HCT116 (cell line): ENCODE measurements around the gene COL5A3. TPM values are rescaled to one million over a fixed set of nuclear protein-coding genes. Genes with fewer than 3 reads are reported as not detected.

Experiments used
- ATAC-seq: fragments of 200-7000 bp; cut with Tn5 transposase; 2 replicates; pipeline ENCODE4 v1.9.1; 2020; ENCODE audit warnings: mild to moderate bottlenecking, moderate library complexity
- BruUV-seq: library from RNA; stranded (reverse); fragments of 400-500 nt; replicated peaks from 2 replicates; lab custom pipeline; 2021; lab: Mats Ljungman, UMichigan
- CTCF ChIA-PET: fragments of 300-600 bp; sonication (Branson Sonifier 250); formaldehyde crosslinking; loops from one replicate; lab custom pipeline; 2021; ENCODE audit warnings: antibody characterized with exemption; lab: Charles Lee
- POLR2A ChIA-PET: fragments of 300-600, 350-600 bp; sonication (Branson Sonifier 250); formaldehyde crosslinking; loops from one replicate; lab custom pipeline; 2021; ENCODE audit warnings: antibody characterized with exemption; lab: Charles Lee
- RAD21 ChIA-PET, 2 experiments: fragments of 300-600 bp; sonication (Branson Sonifier 250); formaldehyde crosslinking; loops; one replicate each; lab custom pipeline; 2023; ENCODE audit warnings: low total read pairs in 2 of 2; ENCODE audit not compliant: uncharacterized antibody in 2 of 2, unreplicated experiment in 2 of 2, low non-redundant PET in 1 of 2; lab: Charles Lee
- DNase-seq: peaks from one replicate; pipeline ENCODE4 v3.0.0-alpha.2; 2010; ENCODE audit warnings: low read depth, low spot score
- H2AFZ ChIP-seq: fragments of 200-600 bp; shearing (Covaris generic), sonication (generic); 2 replicates; pipeline ENCODE4 v1.6.1; 2017; ENCODE audit warnings: low read depth, mixed run types, mixed read lengths, antibody characterized with exemption, low read length; ENCODE audit not compliant: poor library complexity, severe bottlenecking
- H3K27ac ChIP-seq: 2 replicates; pipeline ENCODE4 v1.5.1; 2012; ENCODE audit warnings: low read depth, low read length
- H3K27me3 ChIP-seq: fragments of 200-600 bp; sonication (generic); 2 replicates; pipeline ENCODE4 v1.6.1; 2016; ENCODE audit warnings: mixed run types, low read length, mixed read lengths; ENCODE audit not compliant: insufficient read depth
- H3K36me3 ChIP-seq, 2 experiments: fragments of 200-500 bp in 1 of 2; fragments of 200-600 bp in 1 of 2; sonication (Bioruptor generic) in 1 of 2; sonication (generic) in 1 of 2; 2 replicates each; pipeline versions ENCODE4 v1.5.1 to v1.6.1; 2014 to 2016; ENCODE audit warnings: low read length in 2 of 2, inconsistent platforms in 1 of 2, mixed read lengths in 1 of 2, mixed run types in 1 of 2; ENCODE audit not compliant: insufficient read depth in 2 of 2, control insufficient read depth in 1 of 2
- H3K4me1 ChIP-seq, 2 experiments: fragments of 200-600 bp in 1 of 2; sonication (generic) in 1 of 2; 2 replicates each; pipeline versions ENCODE4 v1.5.1 to v1.6.1; 2012 to 2017; ENCODE audit warnings: low read length in 2 of 2, inconsistent platforms in 1 of 2, mild to moderate bottlenecking in 1 of 2, mixed read lengths in 1 of 2, mixed run types in 1 of 2, moderate library complexity in 1 of 2; ENCODE audit not compliant: insufficient read depth in 2 of 2, control insufficient read depth in 1 of 2
- H3K4me2 ChIP-seq: fragments of 200-600 bp; sonication (generic); 2 replicates; pipeline ENCODE4 v1.6.1; 2017; ENCODE audit warnings: mixed run types, low read length, mixed read lengths
- H3K4me3 ChIP-seq, 2 experiments: fragments of 200-600 bp in 1 of 2; sonication (generic) in 1 of 2; replicated peaks in 1 of 2; 2 replicates each; pipeline ENCODE4 v1.5.1; 2011 to 2016; ENCODE audit warnings: low read length in 2 of 2, control low read depth in 1 of 2, low read depth in 1 of 2, mild to moderate bottlenecking in 1 of 2, mixed read lengths in 1 of 2, mixed run types in 1 of 2
- H3K79me2 ChIP-seq: fragments of 200-600 bp; sonication (generic); 2 replicates; pipeline ENCODE4 v1.6.1; 2017; ENCODE audit warnings: mild to moderate bottlenecking, mixed run types, low read length, moderate library complexity, mixed read lengths; ENCODE audit not compliant: insufficient read depth
- H3K9ac ChIP-seq: fragments of 200-600 bp; sonication (generic); 2 replicates; pipeline ENCODE4 v1.6.1; 2016; ENCODE audit warnings: low read length, mixed read lengths
- H3K9me2 ChIP-seq: fragments of 200-600 bp; sonication (generic), shearing (Covaris generic); 2 replicates; pipeline ENCODE4 v1.6.1; 2017; ENCODE audit warnings: mixed run types, mild to moderate bottlenecking, moderate library complexity; ENCODE audit not compliant: insufficient read depth
- H3K9me3 ChIP-seq, 2 experiments: fragments of 200-500 bp in 1 of 2; fragments of 200-600 bp in 1 of 2; sonication (Bioruptor generic) in 1 of 2; sonication (generic) in 1 of 2; 2 replicates each; pipeline ENCODE4 v1.6.1; 2014 to 2017; ENCODE audit warnings: low read length in 2 of 2, mixed read lengths in 2 of 2, inconsistent platforms in 1 of 2, low read depth in 1 of 2, mild to moderate bottlenecking in 1 of 2, mixed run types in 1 of 2, moderate library complexity in 1 of 2; ENCODE audit not compliant: control insufficient read depth in 1 of 2, insufficient read depth in 1 of 2
- H4K20me1 ChIP-seq: fragments of 200-600 bp; sonication (generic), shearing (Covaris generic); 2 replicates; pipeline ENCODE4 v1.6.1; 2017; ENCODE audit warnings: mixed run types, mild to moderate bottlenecking, moderate library complexity; ENCODE audit not compliant: insufficient read depth
- CBX3 ChIP-seq: IDR thresholded peaks from 2 replicates; pipeline ENCODE4 v1.6.1; 2012; ENCODE audit warnings: low read depth
- CEBPB ChIP-seq: IDR thresholded peaks from 2 replicates; pipeline ENCODE4 v1.6.1; 2012; ENCODE audit warnings: low read depth
- EZH2phosphoT487 ChIP-seq: fragments of 200-600 bp; IDR thresholded peaks from 2 replicates; pipeline ENCODE4 v1.6.1; 2018; ENCODE audit warnings: antibody characterized with exemption, borderline replicate concordance
- FOSL1 ChIP-seq: IDR thresholded peaks from 2 replicates; pipeline ENCODE4 v1.6.1; 2012; ENCODE audit warnings: low read depth
- JUND ChIP-seq: IDR thresholded peaks from 2 replicates; pipeline ENCODE4 v1.6.1; 2012
- RAD21 ChIP-seq: IDR thresholded peaks from 2 replicates; pipeline ENCODE4 v1.6.1; 2012; ENCODE audit warnings: low read depth, mild to moderate bottlenecking
- SIN3A ChIP-seq: IDR thresholded peaks from 2 replicates; pipeline ENCODE4 v1.6.1; 2012; ENCODE audit warnings: low read depth
- SP1 ChIP-seq: IDR thresholded peaks from 2 replicates; pipeline ENCODE4 v1.6.1; 2012; ENCODE audit warnings: low read depth
- SRF ChIP-seq: IDR thresholded peaks from 2 replicates; pipeline ENCODE4 v1.6.1; 2012; ENCODE audit warnings: low read depth
- TCF7L2 ChIP-seq: IDR thresholded peaks from 2 replicates; pipeline ENCODE4 v1.7.0; 2011; ENCODE audit warnings: borderline replicate concordance, inconsistent platforms; ENCODE audit not compliant: insufficient read depth, insufficient read length; ENCODE audit errors: extremely low read depth
- ZFX ChIP-seq: fragments of 450-650 bp; IDR thresholded peaks from 2 replicates; pipeline ENCODE4 v1.6.1; 2017
- ZNF274 ChIP-seq: fragments of 200-500 bp; sonication (Bioruptor generic); IDR thresholded peaks from 2 replicates; pipeline ENCODE4 v1.6.1; 2014; ENCODE audit warnings: mild to moderate bottlenecking, low read depth, low read length, inconsistent platforms
- intact Hi-C: fragments of 100-400 bp; cut with micrococcal nuclease; formaldehyde crosslinking; loops from 2 replicates; pipeline ENCODE4 v1.10.0; 2022
- total RNA-seq: library from RNA; stranded (reverse); gene quantifications from one replicate; pipeline ENCODE4 v1.2.1, GENCODE V29; 2021; ENCODE audit not compliant: unreplicated experiment
- TF ChIP-seq, protein P1 (sequence below): IDR thresholded peaks from 2 replicates; pipeline ENCODE4 v1.6.1; 2012
- TF ChIP-seq, protein P2 (sequence below): IDR thresholded peaks from 2 replicates; pipeline ENCODE4 v1.6.1; 2011; ENCODE audit warnings: mild to moderate bottlenecking, low read length, moderate library complexity; ENCODE audit not compliant: insufficient replicate concordance; ENCODE audit errors: extremely low read depth
- TF ChIP-seq, protein P3 (sequence below), 3 experiments: fragments of 200-600 bp in 1 of 3; sonication (generic) in 1 of 3; IDR thresholded peaks in 2 of 3; conservative IDR thresholded peaks in 1 of 3; 2 replicates each; pipeline ENCODE4 v1.5.1; 2012 to 2017; ENCODE audit warnings: low read depth in 2 of 3, low read length in 2 of 3, antibody characterized with exemption in 1 of 3, borderline replicate concordance in 1 of 3, control low read depth in 1 of 3, mild to moderate bottlenecking in 1 of 3, mixed read lengths in 1 of 3, mixed run types in 1 of 3, moderate library complexity in 1 of 3; ENCODE audit not compliant: insufficient read depth in 1 of 3

COL5A3 gene
- total RNA-seq, 1 experiment from 2014 or later = 0.15 TPM

DNA sequence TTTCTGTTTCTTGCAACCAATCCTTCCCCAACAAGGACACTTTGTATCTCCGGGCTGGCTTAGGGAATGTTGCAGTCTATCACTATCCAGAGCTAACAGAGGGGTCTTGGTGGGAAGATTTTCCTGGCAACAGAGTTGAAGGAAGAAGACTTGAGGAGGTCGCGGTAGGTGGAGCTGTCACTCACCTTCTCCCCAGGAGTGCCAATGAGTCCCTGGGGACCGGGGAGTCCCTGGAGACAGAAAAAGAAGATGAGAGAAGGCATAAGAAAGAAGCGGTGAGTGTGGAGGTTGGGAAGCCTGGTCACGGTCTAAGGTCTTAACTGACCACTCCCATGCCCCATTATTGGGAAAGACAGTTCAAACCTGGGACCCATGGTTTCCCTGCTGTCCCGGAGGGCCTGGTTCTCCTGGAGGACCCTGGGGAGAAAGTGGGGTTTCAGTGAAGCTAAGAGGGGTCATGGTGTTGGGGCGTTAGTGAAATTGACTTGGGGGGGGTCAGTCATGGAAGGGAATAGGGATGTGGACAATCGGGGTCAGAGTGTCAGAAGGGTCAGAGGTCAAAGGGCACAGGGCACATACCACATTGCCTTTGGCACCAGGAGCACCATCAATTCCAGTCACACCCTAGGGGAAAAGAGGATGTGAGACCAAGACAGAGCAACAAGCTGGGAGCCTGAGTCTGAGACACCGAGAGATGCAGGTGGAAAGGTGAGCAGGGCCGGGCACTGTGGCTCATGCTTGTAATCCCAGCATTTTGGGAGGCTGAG, 18.7 kb downstream of the COL5A3 start:
- no peaks in the 10 kb centered on the region for H3K27me3 ChIP-seq
- ATAC-seq (no peak), DNase-seq (no peak)
- peaks cover 0 to 4% of the 10 kb centered on the region in 2 experiments; a peak in 1 of 4 replicates for H3K4me1 ChIP-seq
- TF ChIP-seq RAD21 (no peak), CBX3 (no peak), FOSL1 (no peak), SRF (no peak), JUND (no peak), CEBPB (no peak), ZNF274 (no peak), TCF7L2 (no peak), ZFX (no peak), EZH2phosphoT487 (no peak), SP1 (no peak), SIN3A (no peak)
- TF ChIP-seq, protein P1, sequence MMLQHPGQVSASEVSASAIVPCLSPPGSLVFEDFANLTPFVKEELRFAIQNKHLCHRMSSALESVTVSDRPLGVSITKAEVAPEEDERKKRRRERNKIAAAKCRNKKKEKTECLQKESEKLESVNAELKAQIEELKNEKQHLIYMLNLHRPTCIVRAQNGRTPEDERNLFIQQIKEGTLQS = no peak
- TF ChIP-seq, protein P2, sequence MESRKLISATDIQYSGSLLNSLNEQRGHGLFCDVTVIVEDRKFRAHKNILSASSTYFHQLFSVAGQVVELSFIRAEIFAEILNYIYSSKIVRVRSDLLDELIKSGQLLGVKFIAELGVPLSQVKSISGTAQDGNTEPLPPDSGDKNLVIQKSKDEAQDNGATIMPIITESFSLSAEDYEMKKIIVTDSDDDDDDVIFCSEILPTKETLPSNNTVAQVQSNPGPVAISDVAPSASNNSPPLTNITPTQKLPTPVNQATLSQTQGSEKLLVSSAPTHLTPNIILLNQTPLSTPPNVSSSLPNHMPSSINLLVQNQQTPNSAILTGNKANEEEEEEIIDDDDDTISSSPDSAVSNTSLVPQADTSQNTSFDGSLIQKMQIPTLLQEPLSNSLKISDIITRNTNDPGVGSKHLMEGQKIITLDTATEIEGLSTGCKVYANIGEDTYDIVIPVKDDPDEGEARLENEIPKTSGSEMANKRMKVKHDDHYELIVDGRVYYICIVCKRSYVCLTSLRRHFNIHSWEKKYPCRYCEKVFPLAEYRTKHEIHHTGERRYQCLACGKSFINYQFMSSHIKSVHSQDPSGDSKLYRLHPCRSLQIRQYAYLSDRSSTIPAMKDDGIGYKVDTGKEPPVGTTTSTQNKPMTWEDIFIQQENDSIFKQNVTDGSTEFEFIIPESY = no peak
- TF ChIP-seq, protein P3, sequence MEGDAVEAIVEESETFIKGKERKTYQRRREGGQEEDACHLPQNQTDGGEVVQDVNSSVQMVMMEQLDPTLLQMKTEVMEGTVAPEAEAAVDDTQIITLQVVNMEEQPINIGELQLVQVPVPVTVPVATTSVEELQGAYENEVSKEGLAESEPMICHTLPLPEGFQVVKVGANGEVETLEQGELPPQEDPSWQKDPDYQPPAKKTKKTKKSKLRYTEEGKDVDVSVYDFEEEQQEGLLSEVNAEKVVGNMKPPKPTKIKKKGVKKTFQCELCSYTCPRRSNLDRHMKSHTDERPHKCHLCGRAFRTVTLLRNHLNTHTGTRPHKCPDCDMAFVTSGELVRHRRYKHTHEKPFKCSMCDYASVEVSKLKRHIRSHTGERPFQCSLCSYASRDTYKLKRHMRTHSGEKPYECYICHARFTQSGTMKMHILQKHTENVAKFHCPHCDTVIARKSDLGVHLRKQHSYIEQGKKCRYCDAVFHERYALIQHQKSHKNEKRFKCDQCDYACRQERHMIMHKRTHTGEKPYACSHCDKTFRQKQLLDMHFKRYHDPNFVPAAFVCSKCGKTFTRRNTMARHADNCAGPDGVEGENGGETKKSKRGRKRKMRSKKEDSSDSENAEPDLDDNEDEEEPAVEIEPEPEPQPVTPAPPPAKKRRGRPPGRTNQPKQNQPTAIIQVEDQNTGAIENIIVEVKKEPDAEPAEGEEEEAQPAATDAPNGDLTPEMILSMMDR (IDR thresholded peaks at IDR 0.05 in 2 of 3, conservative IDR thresholded peaks at IDR 0.05 in 1 of 3; ENCODE audit: borderline replicate concordance in 1 of 3, insufficient read depth in 1 of 3, low read depth in 2 of 3, low read length in 2 of 3) = no peak
- ChIA-PET POLR2A (no interaction called here), CTCF (interaction anchor here (2.9 kb wide), 1 partner anchor 9 kb away, joined by 16 read pairs; no protein-coding TSS in a partner anchor), RAD21 (no interaction called here)
- no peak overlapping the region for H3K9ac ChIP-seq
- no peaks in the 10 kb centered on the region for H3K36me3 ChIP-seq
- no peaks in the 10 kb centered on the region for H4K20me1 ChIP-seq
- H3K27ac ChIP-seq = no peak overlapping the region
- H3K79me2 ChIP-seq = no peaks in the 10 kb centered on the region
- H3K4me3 ChIP-seq = no peak overlapping the region
- no peaks in the 10 kb centered on the region for H3K9me3 ChIP-seq
- intact Hi-C loops = no loop called here
- no peaks in the 10 kb centered on the region for H3K9me2 ChIP-seq
- no TSS peak for BruUV-seq
- H3K4me2 ChIP-seq = no peak overlapping the region
- no peak overlapping the region for H2AFZ ChIP-seq
